Body of pancreas (tissue), 4 donors: ENCODE measurements around the gene TCHH. TPM values are rescaled to one million over a fixed set of nuclear protein-coding genes. Genes with fewer than 3 reads are reported as not detected.

Experiments used
- ATAC-seq: fragments of 150-250 bp; one replicate; pipeline ENCODE4 v1.9.1; 2016
- DNase-seq, 4 donors: peaks; one replicate each; pipeline ENCODE4 v3.0.0-alpha.2; 2019
- H3K27ac ChIP-seq, 4 donors: fragments of 200-600 bp; sonication (generic); 1 replicate in 3 of 4; 2 replicates in 1 of 4; pipeline versions ENCODE4 v1.5.1 to v1.6.1; 2016 to 2019; ENCODE audit warnings: mild to moderate bottlenecking in 1 of 4, mixed read lengths in 1 of 4, moderate library complexity in 1 of 4
- H3K27me3 ChIP-seq, 2 donors: fragments of 200-600 bp; sonication (generic); one replicate each; pipeline ENCODE4 v1.6.0; 2016; ENCODE audit warnings: mild to moderate bottlenecking in 1 of 2
- H3K36me3 ChIP-seq, 2 donors: fragments of 200-600 bp; sonication (generic); replicated peaks in 1 of 2; 2 replicates each; pipeline ENCODE4 v1.5.1; 2016; ENCODE audit warnings: low read depth in 2 of 2; ENCODE audit not compliant: insufficient read depth in 1 of 2
- H3K4me1 ChIP-seq: fragments of 200-600 bp; sonication (generic); one replicate; pipeline ENCODE4 v1.6.0; 2016
- H3K4me3 ChIP-seq, 2 donors: fragments of 200-600 bp; sonication (generic); 1 replicate in 1 of 2; 2 replicates in 1 of 2; pipeline ENCODE4 v1.5.1; 2016 to 2019
- H3K9me3 ChIP-seq, 3 donors: fragments of 200-600 bp; sonication (generic); 1 replicate in 2 of 3; 2 replicates in 1 of 3; pipeline ENCODE4 v1.5.1; 2016
- POLR2A ChIP-seq, 3 donors: fragments of 450-650 bp; IDR thresholded peaks; one replicate each; pipeline ENCODE4 v1.6.1; 2016; ENCODE audit warnings: antibody characterized with exemption in 3 of 3, mild to moderate bottlenecking in 2 of 3
- WGBS, 2 donors: methylation state at CpG; one replicate each; pipeline ENCODE4 v1.1.5; 2017; 5-methylcytosine and 5-hydroxymethylcytosine counted together
- intact Hi-C: fragments of 100-400 bp; cut with DNase I; formaldehyde crosslinking; loops from one replicate; pipeline ENCODE4 v1.15.1; 2023
- small RNA-seq: library from RNA; depleted of rRNA; stranded (forward); fragments of <200 nt; gene quantifications from one replicate; pipeline ENCODE3, GENCODE V24; 2016
- total RNA-seq, 2 donors: library from RNA; depleted of rRNA; stranded (reverse); fragments of >200 nt; gene quantifications; one replicate each; pipeline ENCODE4 v1.1.0, GENCODE V29; 2016
- TF ChIP-seq, protein P1 (sequence below), 7 experiments: fragments of 450-650 bp in 4 of 7; fragments of 200-600 bp in 3 of 7; sonication (generic) in 3 of 7; IDR thresholded peaks; one replicate each; pipeline ENCODE4 v1.5.1; 2016 to 2019; ENCODE audit warnings: antibody characterized with exemption in 7 of 7

The TCHH gene
- total RNA-seq, 2 donors from 2014 or later = under 0.01 TPM; not detected in 1

DNA sequence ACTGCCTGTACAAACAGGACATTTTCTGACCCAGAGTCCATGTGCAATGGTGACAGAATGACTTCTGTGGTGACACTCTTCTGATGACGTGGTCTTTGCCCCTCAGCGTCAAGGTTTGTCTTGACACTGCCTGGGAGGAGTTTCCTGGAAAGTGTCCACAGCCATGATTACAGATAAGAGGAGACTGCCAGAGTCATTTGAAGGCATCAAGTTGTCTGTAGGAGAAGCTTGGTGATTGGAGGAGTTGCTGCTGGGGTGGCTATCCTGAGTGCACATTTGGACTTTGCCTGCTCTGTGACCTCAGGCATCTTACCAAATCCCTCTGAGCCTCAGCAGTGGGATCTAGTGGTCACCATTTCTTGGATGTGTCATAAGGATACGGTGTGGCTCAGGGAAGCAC is 44.1 kb downstream of the TCHH start:
- TF ChIP-seq, protein P1, sequence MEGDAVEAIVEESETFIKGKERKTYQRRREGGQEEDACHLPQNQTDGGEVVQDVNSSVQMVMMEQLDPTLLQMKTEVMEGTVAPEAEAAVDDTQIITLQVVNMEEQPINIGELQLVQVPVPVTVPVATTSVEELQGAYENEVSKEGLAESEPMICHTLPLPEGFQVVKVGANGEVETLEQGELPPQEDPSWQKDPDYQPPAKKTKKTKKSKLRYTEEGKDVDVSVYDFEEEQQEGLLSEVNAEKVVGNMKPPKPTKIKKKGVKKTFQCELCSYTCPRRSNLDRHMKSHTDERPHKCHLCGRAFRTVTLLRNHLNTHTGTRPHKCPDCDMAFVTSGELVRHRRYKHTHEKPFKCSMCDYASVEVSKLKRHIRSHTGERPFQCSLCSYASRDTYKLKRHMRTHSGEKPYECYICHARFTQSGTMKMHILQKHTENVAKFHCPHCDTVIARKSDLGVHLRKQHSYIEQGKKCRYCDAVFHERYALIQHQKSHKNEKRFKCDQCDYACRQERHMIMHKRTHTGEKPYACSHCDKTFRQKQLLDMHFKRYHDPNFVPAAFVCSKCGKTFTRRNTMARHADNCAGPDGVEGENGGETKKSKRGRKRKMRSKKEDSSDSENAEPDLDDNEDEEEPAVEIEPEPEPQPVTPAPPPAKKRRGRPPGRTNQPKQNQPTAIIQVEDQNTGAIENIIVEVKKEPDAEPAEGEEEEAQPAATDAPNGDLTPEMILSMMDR (IDR thresholded peaks at IDR 0.05) = no peak
- TF ChIP-seq POLR2A (IDR thresholded peaks at IDR 0.05) = no peak
- Histone ChIP-seq H3K36me3 (no peaks in the 10 kb centered on the region), H3K4me3 (no peak overlapping the region), H3K9me3 (no peaks in the 10 kb centered on the region), H3K27ac (no peak overlapping the region), H3K4me1 (no peaks in the 10 kb centered on the region), H3K27me3 (no peaks in the 10 kb centered on the region)
- DNase-seq (no peak), ATAC-seq (no peak)
- intact Hi-C loops = no loop called here
- 54 to 73% methylated on average over 3 of the region's 3 CpGs for WGBS, 2 donors

DNA sequence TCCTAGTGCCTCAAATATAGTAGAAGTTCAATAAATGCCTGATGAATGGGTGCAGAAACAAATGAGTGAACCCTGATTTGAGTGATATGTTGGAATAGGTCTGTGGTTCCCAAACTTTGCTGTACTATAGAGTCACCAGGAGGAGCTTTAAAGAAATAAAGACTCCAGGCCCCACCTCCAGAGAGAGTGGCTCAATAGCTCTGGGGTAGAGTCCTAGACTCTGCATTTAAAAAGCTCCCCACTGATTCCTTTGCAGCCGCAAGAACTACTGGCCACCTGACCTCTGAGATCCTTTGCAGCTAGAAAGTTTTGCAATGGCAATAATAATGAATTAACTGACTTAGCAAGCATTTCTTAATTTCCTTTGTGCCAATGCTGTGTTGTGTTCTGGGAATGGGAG is 47.3 kb downstream of the TCHH start:
- DNase-seq = no peak
- no peak for ATAC-seq
- H3K36me3 ChIP-seq = no peaks in the 10 kb centered on the region
- no peak overlapping the region for H3K27ac ChIP-seq
- 50 to 84% methylated on average over 1 of the region's 1 CpG for WGBS, 2 donors
- TF ChIP-seq, protein P1 (IDR thresholded peaks at IDR 0.05) = no peak
- no peak for TF ChIP-seq POLR2A (IDR thresholded peaks at IDR 0.05)
- H3K4me3 ChIP-seq = no peak overlapping the region
- H3K27me3 ChIP-seq = no peaks in the 10 kb centered on the region
- H3K4me1 ChIP-seq = no peaks in the 10 kb centered on the region
- H3K9me3 ChIP-seq = no peaks in the 10 kb centered on the region
- intact Hi-C loops = no loop called here

DNA sequence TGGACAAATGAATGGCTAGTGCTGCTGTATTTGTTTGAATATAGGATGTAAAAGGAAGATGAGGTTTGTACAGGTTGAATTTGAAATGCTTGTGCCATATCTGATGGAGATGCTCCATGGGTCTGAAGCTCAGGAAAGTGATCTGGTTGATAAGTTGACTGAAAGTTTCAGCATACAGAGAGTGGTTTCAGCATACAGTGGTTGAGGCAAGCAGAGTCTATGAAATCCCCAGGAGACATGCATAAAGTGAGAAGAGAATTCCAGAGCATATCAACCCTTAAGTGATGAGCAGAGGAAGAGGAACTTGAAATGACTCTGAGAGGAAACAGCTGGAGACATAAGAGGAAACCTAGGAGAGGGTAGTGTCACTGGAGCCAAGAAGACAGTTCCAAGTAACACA is 48.1 kb downstream of the TCHH start:
- no peaks in the 10 kb centered on the region for H3K9me3 ChIP-seq
- TF ChIP-seq, protein P1 (IDR thresholded peaks at IDR 0.05) = no peak
- no peak for TF ChIP-seq POLR2A (IDR thresholded peaks at IDR 0.05)
- intact Hi-C loops = no loop called here
- no peak overlapping the region for H3K27ac ChIP-seq
- ATAC-seq = no peak
- H3K4me3 ChIP-seq = no peak overlapping the region
- no peaks in the 10 kb centered on the region for H3K27me3 ChIP-seq
- no peaks in the 10 kb centered on the region for H3K4me1 ChIP-seq
- no peaks in the 10 kb centered on the region for H3K36me3 ChIP-seq
- DNase-seq = no peak

DNA sequence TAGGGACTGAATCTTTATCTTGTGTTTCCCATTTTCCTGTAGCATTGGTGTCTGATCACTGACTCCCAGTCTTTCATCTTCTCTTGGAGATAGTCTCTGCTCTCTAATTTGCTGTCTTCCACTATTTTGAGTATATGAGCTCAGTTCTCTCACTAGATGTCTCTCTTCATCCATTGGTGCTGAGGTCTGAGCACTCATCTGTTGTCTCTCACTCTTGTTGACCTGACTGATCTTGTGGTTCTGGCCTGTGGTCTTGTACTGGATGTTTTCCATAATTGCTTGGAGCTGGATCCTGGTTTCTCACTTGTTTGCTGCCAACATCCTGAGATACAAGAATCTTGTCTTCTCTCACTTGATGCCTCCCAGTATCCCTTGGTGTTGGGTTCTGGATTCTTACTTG is 53.3 kb downstream of the TCHH start:
- Histone ChIP-seq H3K4me1 (no peaks in the 10 kb centered on the region), H3K4me3 (no peak overlapping the region), H3K36me3 (no peaks in the 10 kb centered on the region), H3K27me3 (no peaks in the 10 kb centered on the region), H3K9me3 (no peaks in the 10 kb centered on the region), H3K27ac (no peak overlapping the region)
- ATAC-seq = no peak
- DNase-seq = no peak
- TF ChIP-seq, protein P1 (IDR thresholded peaks at IDR 0.05) = no peak
- no peak for TF ChIP-seq POLR2A (IDR thresholded peaks at IDR 0.05)
- intact Hi-C loops = no loop called here

Small RNAs within 50 kb of the gene (small RNA-seq; reads per million reads assigned to genes)
- gene SPTLC1P4 = not detected

Other genes starting within 250 kb of the TCHH start
- 10 to 100 TPM; 11.9 to 30.3 TPM for gene THEM4, start 205.9 kb downstream of the TCHH start, total RNA-seq
- 100 to 1,000 TPM in 1 of 2 donors, 10 to 100 TPM in 1; 40.7 to 105 TPM for gene S100A10, start 121.6 kb downstream of the TCHH start, total RNA-seq
- 100 to 1,000 TPM in 1 of 2 donors, 10 to 100 TPM in 1; 76.1 to 101 TPM for gene S100A11, start 78.4 kb downstream of the TCHH start, total RNA-seq
- gene TCHHL1, start 26.4 kb downstream of the TCHH start, total RNA-seq = not detected
- not detected for gene RPTN, start 43.8 kb upstream of the TCHH start, total RNA-seq
- gene HRNR, start 108.7 kb upstream of the TCHH start, total RNA-seq = not detected
- gene FLG, start 209.8 kb upstream of the TCHH start, total RNA-seq = not detected
- gene FLG2, start 244.6 kb upstream of the TCHH start, total RNA-seq = not detected